ES-I3 (cell line): Measurements from ENCODE around the gene EIF3I.

Experiments used
- H3K36me3 ChIP-seq: 2 replicates; pipeline ENCODE4 v1.6.1; 2013; ENCODE audit warnings: mild to moderate bottlenecking, low read length, control low read depth, moderate library complexity; ENCODE audit not compliant: insufficient read depth
- H3K4me1 ChIP-seq: 2 replicates; pipeline ENCODE4 v1.6.1; 2013; ENCODE audit warnings: mild to moderate bottlenecking, control low read depth, low read length; ENCODE audit not compliant: insufficient read depth
- H3K9ac ChIP-seq: 2 replicates; pipeline ENCODE4 v1.6.1; 2013; ENCODE audit warnings: low read depth, mild to moderate bottlenecking, low read length, moderate library complexity
- H3K9me3 ChIP-seq: 2 replicates; pipeline ENCODE4 v1.6.1; 2013; ENCODE audit warnings: mild to moderate bottlenecking, low read length, moderate library complexity; ENCODE audit not compliant: control insufficient read depth, insufficient read depth

Gene EIF3I

GRCh38 chr1:32192220-32192948 lies 29.8 kb upstream of the EIF3I start:
- Histone ChIP-seq H3K9ac (no peak overlapping the region), H3K36me3 (peaks cover 57% of the 10 kb centered on the region), H3K9me3 (no peaks in the 10 kb centered on the region), H3K4me1 (no peaks in the 10 kb centered on the region)

- Histone ChIP-seq H3K9ac (no peak overlapping the region), H3K4me1 (peaks cover 18% of the 10 kb centered on the region; the same call in 1 of the 2 replicates), H3K36me3 (peaks cover 45% of the 10 kb centered on the region), H3K9me3 (no peaks in the 10 kb centered on the region)
Measured at GRCh38 chr1:32194984-32195383, 27.2 kb upstream of the EIF3I start.

- no peaks in the 10 kb centered on the region for H3K9me3 ChIP-seq
- H3K36me3 ChIP-seq, result peaks cover 40% of the 10 kb centered on the region
- peaks cover 19% of the 10 kb centered on the region; the same call in 1 of the 2 replicates for H3K4me1 ChIP-seq
- H3K9ac ChIP-seq, result no peak overlapping the region
Measured at GRCh38 chr1:32195531-32195930, 26.7 kb upstream of the EIF3I start.

GRCh38 chr1:32195972-32196823 lies 26.0 kb upstream of the EIF3I start:
- H3K9me3 ChIP-seq, result no peaks in the 10 kb centered on the region
- H3K9ac ChIP-seq, result no peak overlapping the region
- H3K4me1 ChIP-seq, result peaks cover 19% of the 10 kb centered on the region; the same call in 1 of the 2 replicates
- peaks cover 37% of the 10 kb centered on the region for H3K36me3 ChIP-seq

- peaks cover 32% of the 10 kb centered on the region for H3K36me3 ChIP-seq
- H3K9me3 ChIP-seq, result no peaks in the 10 kb centered on the region
- no peak overlapping the region for H3K9ac ChIP-seq
- H3K4me1 ChIP-seq, result peaks cover 25% of the 10 kb centered on the region; the same call in 1 of the 2 replicates
Measured at GRCh38 chr1:32197074-32197473, 25.1 kb upstream of the EIF3I start.

- Histone ChIP-seq H3K9ac (no peak overlapping the region), H3K9me3 (no peaks in the 10 kb centered on the region), H3K36me3 (peaks cover 30% of the 10 kb centered on the region), H3K4me1 (peaks cover 25% of the 10 kb centered on the region; the same call in 1 of the 2 replicates)
Measured at GRCh38 chr1:32197837-32198236, 24.4 kb upstream of the EIF3I start.

- H3K9ac ChIP-seq, result no peak overlapping the region
- H3K9me3 ChIP-seq, result no peaks in the 10 kb centered on the region
- peaks cover 25% of the 10 kb centered on the region for H3K36me3 ChIP-seq
- peaks cover 25% of the 10 kb centered on the region; the same call in 1 of the 2 replicates for H3K4me1 ChIP-seq
Measured at GRCh38 chr1:32198237-32199042, 23.8 kb upstream of the EIF3I start.

GRCh38 chr1:32199043-32199716 lies 23.0 kb upstream of the EIF3I start:
- H3K4me1 ChIP-seq, result peaks cover 25% of the 10 kb centered on the region; the same call in 1 of the 2 replicates
- H3K36me3 ChIP-seq, result peaks cover 22% of the 10 kb centered on the region
- H3K9me3 ChIP-seq, result no peaks in the 10 kb centered on the region
- H3K9ac ChIP-seq, result no peak overlapping the region

GRCh38 chr1:32199717-32200072 lies 22.5 kb upstream of the EIF3I start:
- Histone ChIP-seq H3K4me1 (peaks cover 25% of the 10 kb centered on the region; the same call in 1 of the 2 replicates), H3K9me3 (no peaks in the 10 kb centered on the region), H3K9ac (peak overlapping the region; percentile 59), H3K36me3 (peaks cover 20% of the 10 kb centered on the region)

- Histone ChIP-seq H3K36me3 (peaks cover 14% of the 10 kb centered on the region), H3K9me3 (no peaks in the 10 kb centered on the region), H3K9ac (peak within 1 kb of the TSS; percentile 59), H3K4me1 (peaks cover 25% of the 10 kb centered on the region; the same call in 1 of the 2 replicates)
Measured at GRCh38 chr1:32200226-32201010, 21.8 kb upstream of the EIF3I start, which contains the start of gene CCDC28B. Gene CCDC28B, plus strand, starts transcription at chr1:32200595. Its CDS starts 1,341 bp downstream, at chr1:32201936.

- Histone ChIP-seq H3K9ac (peak overlapping the region; percentile 59; the same call in 1 of the 2 replicates), H3K36me3 (peaks cover 8% of the 10 kb centered on the region), H3K4me1 (peaks cover 25% of the 10 kb centered on the region; the same call in 1 of the 2 replicates), H3K9me3 (no peaks in the 10 kb centered on the region)
Measured at GRCh38 chr1:32201011-32201855, 21.0 kb upstream of the EIF3I start.

GRCh38 chr1:32204943-32205361 lies 17.3 kb upstream of the EIF3I start:
- Histone ChIP-seq H3K36me3 (no peaks in the 10 kb centered on the region; the same call in 1 of the 2 replicates), H3K9me3 (no peaks in the 10 kb centered on the region), H3K4me1 (peaks cover 7% of the 10 kb centered on the region; the same call in 1 of the 2 replicates), H3K9ac (peak overlapping the region; percentile 88; the same call in 1 of the 2 replicates)
